Spleen (tissue), 11 donors: ENCODE measurements around the gene SAXO2. TPM values are rescaled to one million over a fixed set of nuclear protein-coding genes. Genes with fewer than 3 reads are reported as not detected.
"Not testable (repeated sequence)": the region's sequence is repeated elsewhere in the genome, so short reads cannot be mapped to it uniquely, and the experiment has no call there.

Experiments
- DNase-seq: peaks from one replicate; pipeline ENCODE4 v3.0.0-alpha.2; 2020
- H3K27ac ChIP-seq, 8 donors: fragments of 200-600 bp; sonication (generic) in 7 of 8; 1 replicate in 4 of 8; 2 replicates in 4 of 8; pipeline versions ENCODE4 v1.5.0 to v1.8.0; 2016 to 2021; ENCODE audit warnings: inconsistent platforms in 4 of 8, mild to moderate bottlenecking in 4 of 8, moderate library complexity in 1 of 8
- H3K27me3 ChIP-seq, 7 donors: fragments of 200-600 bp; sonication (generic) in 6 of 7; replicated peaks in 1 of 7; 1 replicate in 4 of 7; 2 replicates in 3 of 7; pipeline versions ENCODE4 v1.5.0 to v1.8.0; 2016 to 2021; ENCODE audit warnings: inconsistent platforms in 3 of 7, mild to moderate bottlenecking in 1 of 7
- H3K36me3 ChIP-seq, 6 donors: fragments of 200-600 bp; sonication (generic) in 5 of 6; 1 replicate in 4 of 6; 2 replicates in 2 of 6; pipeline versions ENCODE4 v1.5.0 to v1.8.0; 2016 to 2021; ENCODE audit warnings: inconsistent platforms in 2 of 6
- H3K4me1 ChIP-seq, 6 donors: fragments of 200-600 bp; sonication (generic) in 5 of 6; 1 replicate in 3 of 6; 2 replicates in 3 of 6; pipeline versions ENCODE4 v1.5.0 to v1.8.0; 2016 to 2021; ENCODE audit warnings: inconsistent platforms in 3 of 6
- H3K4me3 ChIP-seq, 8 donors: fragments of 200-600 bp; sonication (generic) in 7 of 8; 1 replicate in 4 of 8; 2 replicates in 4 of 8; pipeline versions ENCODE4 v1.5.0 to v1.8.0; 2016 to 2021; ENCODE audit warnings: inconsistent platforms in 4 of 8, mild to moderate bottlenecking in 4 of 8, moderate library complexity in 2 of 8
- H3K9me3 ChIP-seq, 8 donors: fragments of 200-600 bp; sonication (generic) in 7 of 8; 1 replicate in 4 of 8; 2 replicates in 4 of 8; pipeline versions ENCODE4 v1.5.0 to v1.8.0; 2016 to 2021; ENCODE audit warnings: inconsistent platforms in 4 of 8
- CTCF ChIP-seq, 11 experiments: fragments of 200-600 bp in 7 of 11; fragments of 450-650 bp in 4 of 11; sonication (generic) in 4 of 11; IDR thresholded peaks in 8 of 11; conservative IDR thresholded peaks in 3 of 11; 1 replicate in 7 of 11; 2 replicates in 4 of 11; pipeline versions ENCODE4 v1.4.0 to v1.8.0; 2016 to 2021; ENCODE audit warnings: antibody characterized with exemption in 11 of 11, inconsistent platforms in 4 of 11, mild to moderate bottlenecking in 1 of 11
- POLR2A ChIP-seq, 3 donors: fragments of 450-650 bp; IDR thresholded peaks; one replicate each; pipeline ENCODE4 v1.5.1; 2017; ENCODE audit warnings: antibody characterized with exemption in 3 of 3, mild to moderate bottlenecking in 1 of 3
- POLR2AphosphoS5 ChIP-seq, 3 donors: sonication (generic); formaldehyde crosslinking; IDR thresholded peaks; one replicate each; pipeline ENCODE4 v1.5.1; 2017; ENCODE audit warnings: antibody characterized with exemption in 3 of 3
- WGBS, 5 donors: extraction: QIAGEN DNeasy Blood & Tissue Kit in 3 of 5; methylation state at CpG; one replicate each; pipeline versions ENCODE4 v1.1.5 to v1.1.7; 2013 to 2018; 5-methylcytosine and 5-hydroxymethylcytosine counted together
- intact Hi-C: fragments of 100-400 bp; cut with DNase I; formaldehyde crosslinking; loops from one replicate; pipeline ENCODE4 v1.15.0; 2023; ENCODE audit warnings: low total_unique reads
- polyA plus RNA-seq, 3 donors: library from polyadenylated mRNA; stranded (reverse); fragments of 200-250 nt; gene quantifications; one replicate each; pipeline ENCODE4 v1.2.1, GENCODE V29; 2013
- total RNA-seq, 7 donors: library from RNA; depleted of rRNA in 3 of 7; stranded (reverse); fragments of >200 nt in 3 of 7; fragmentation: NEBNext Ultra II Directional in 4 of 7; extraction: Animal tissue kit (Norgen Biotek cat#: 25700) in 4 of 7; gene quantifications; one replicate each; pipeline versions ENCODE4 v1.1.0 to v1.2.1, GENCODE V29; 2016 to 2021
- donor health status: healthy with polysubstance abuse.
- donor health status: DM: no; HTN: no; CAD: no; lungs with moderate emphysema.
- donor health status: DM: no; HTN: no; CAD: no.
- donor health status: Bipolar disorder and iron deficiency.
- donor health status: healthy.
- donor health status: DM: no; HTN: no; CAD: no.
- donor health status: DM: yes; HTN: yes; CAD: no.

The SAXO2 gene
- total and polyA plus RNA-seq, 10 donors = 0.23 to 12.0 (median 1.8) TPM; not detected in 1

GRCh38 chr15:82312586-82313349 is 50.1 kb downstream of the SAXO2 start:
- Histone ChIP-seq H3K4me3 (no peak overlapping the region), H3K36me3 (no peaks in the 10 kb centered on the region), H3K27ac (no peak overlapping the region), H3K9me3 (peaks cover 0 to 13% (median 0%) of the 10 kb centered on the region in 8 donors), H3K27me3 (no peaks in the 10 kb centered on the region), H3K4me1 (no peaks in the 10 kb centered on the region)
- WGBS, 5 donors = 74 to 87% (median 80%) methylated on average over 6 to 8 of the region's 8 CpGs
- DNase-seq = peak; percentile 29
- no peak for TF ChIP-seq POLR2A (IDR thresholded peaks at IDR 0.05)
- TF ChIP-seq POLR2AphosphoS5 (IDR thresholded peaks at IDR 0.05) = no peak
- no peak for TF ChIP-seq CTCF (IDR thresholded peaks at IDR 0.05 in 8 of 11, conservative IDR thresholded peaks at IDR 0.05 in 3 of 11)
- intact Hi-C loops = no loop called here

- WGBS, 5 donors = 85 to 100% (median 93%) methylated on average over 1 to 2 of the region's 2 CpGs
- H3K4me3 ChIP-seq = no peak overlapping the region
- peaks cover 0 to 13% (median 0%) of the 10 kb centered on the region in 8 donors for H3K9me3 ChIP-seq
- H3K4me1 ChIP-seq = no peaks in the 10 kb centered on the region
- no peak overlapping the region for H3K27ac ChIP-seq
- TF ChIP-seq POLR2AphosphoS5 (IDR thresholded peaks at IDR 0.05) (no peak), POLR2A (IDR thresholded peaks at IDR 0.05) (no peak), CTCF (IDR thresholded peaks at IDR 0.05 in 8 of 11, conservative IDR thresholded peaks at IDR 0.05 in 3 of 11) (no peak)
- H3K27me3 ChIP-seq = no peaks in the 10 kb centered on the region
- intact Hi-C loops = no loop called here
- no peaks in the 10 kb centered on the region for H3K36me3 ChIP-seq
- peak; percentile 47 for DNase-seq
Measured at GRCh38 chr15:82313446-82313845, 50.8 kb downstream of the SAXO2 start.

GRCh38 chr15:82313951-82314768 is 51.5 kb downstream of the SAXO2 start:
- H3K9me3 ChIP-seq = peaks cover 0 to 13% (median 0%) of the 10 kb centered on the region in 8 donors
- H3K36me3 ChIP-seq, H3K4me1 ChIP-seq, H3K27me3 ChIP-seq, H3K4me3 ChIP-seq, intact Hi-C loops, H3K27ac ChIP-seq: not testable (repeated sequence)
- WGBS, 5 donors = 76 to 87% (median 85%) methylated on average over 17 to 21 of the region's 21 CpGs
- DNase-seq = peak; percentile 64

GRCh38 chr15:82314769-82315518 is 52.3 kb downstream of the SAXO2 start:
- H3K4me3 ChIP-seq = no peak overlapping the region
- TF ChIP-seq CTCF (IDR thresholded peaks at IDR 0.05 in 8 of 11, conservative IDR thresholded peaks at IDR 0.05 in 3 of 11) (no peak), POLR2A (IDR thresholded peaks at IDR 0.05) (no peak), POLR2AphosphoS5 (IDR thresholded peaks at IDR 0.05) (no peak)
- WGBS, 5 donors = 83 to 95% (median 90%) methylated on average over 7 to 9 of the region's 9 CpGs
- no peaks in the 10 kb centered on the region for H3K4me1 ChIP-seq
- peaks cover 0 to 10% (median 0%) of the 10 kb centered on the region in 8 donors for H3K9me3 ChIP-seq
- H3K27me3 ChIP-seq = no peaks in the 10 kb centered on the region
- peak; percentile 62 for DNase-seq
- H3K36me3 ChIP-seq = no peaks in the 10 kb centered on the region
- intact Hi-C loops = no loop called here
- no peak overlapping the region for H3K27ac ChIP-seq
